SK-N-SH (cell line): Measurements from ENCODE around the gene KRTAP5-4. TPM values are rescaled to one million over a fixed set of nuclear protein-coding genes. Genes with fewer than 3 reads are reported as not detected.

Source experiments
- CTCF ChIA-PET: fragments of 300-600, 350-600 bp; formaldehyde crosslinking; extraction: SDS; loops from one replicate; lab custom pipeline; 2021; lab: Yijun Ruan, JAX
- POLR2A ChIA-PET: fragments of 350-600 bp; sonication (Branson Sonifier 250); formaldehyde crosslinking; extraction: SDS; loops from one replicate; lab custom pipeline; 2020; ENCODE audit warnings: antibody characterized with exemption, inconsistent platforms; lab: Yijun Ruan, JAX
- DNase-seq: peaks from one replicate; pipeline ENCODE4 v3.0.0; 2012
- H2AFZ ChIP-seq: fragments of 200-600 bp; sonication (generic); 2 replicates; pipeline ENCODE4 v1.8.1; 2016; ENCODE audit warnings: antibody characterized with exemption, mild to moderate bottlenecking, low read depth
- H3F3A ChIP-seq: fragments of 200-600 bp; sonication (generic); replicated peaks from 2 replicates; pipeline ENCODE3; 2016; ENCODE audit warnings: antibody characterized with exemption, mild to moderate bottlenecking; ENCODE audit not compliant: insufficient read depth
- H3K27ac ChIP-seq, 2 experiments: fragments of 200-500 bp in 1 of 2; fragments of 200-600 bp in 1 of 2; sonication (Bioruptor generic) in 1 of 2; sonication (generic), shearing (Covaris generic) in 1 of 2; 2 replicates each; pipeline versions ENCODE4 v1.5.1 to v1.6.1; 2014 to 2016; ENCODE audit warnings: low read depth in 2 of 2, inconsistent platforms in 1 of 2, low read length in 1 of 2, mild to moderate bottlenecking in 1 of 2, mixed read lengths in 1 of 2
- H3K27me3 ChIP-seq: fragments of 200-600 bp; sonication (generic), shearing (Covaris generic); 2 replicates; pipeline ENCODE4 v1.6.1; 2016; ENCODE audit warnings: mixed run types; ENCODE audit not compliant: insufficient read depth
- H3K36me3 ChIP-seq, 2 experiments: fragments of 200-500 bp in 1 of 2; fragments of 200-600 bp in 1 of 2; sonication (Bioruptor generic) in 1 of 2; sonication (generic) in 1 of 2; replicated peaks in 1 of 2; 2 replicates each; pipeline versions ENCODE3 to v1.5.1; 2014 to 2016; ENCODE audit warnings: low read length in 1 of 2, mild to moderate bottlenecking in 1 of 2; ENCODE audit not compliant: insufficient read depth in 2 of 2, control insufficient read depth in 1 of 2
- H3K4me1 ChIP-seq, 2 experiments: fragments of 200-500 bp in 1 of 2; fragments of 200-600 bp in 1 of 2; sonication (Bioruptor generic) in 1 of 2; sonication (generic), shearing (Covaris generic) in 1 of 2; 2 replicates each; pipeline versions ENCODE4 v1.5.1 to v1.6.1; 2014 to 2016; ENCODE audit warnings: low read depth in 1 of 2, low read length in 1 of 2, mixed run types in 1 of 2; ENCODE audit not compliant: insufficient read depth in 2 of 2, control insufficient read depth in 1 of 2
- H3K4me2 ChIP-seq: fragments of 200-600 bp; sonication (generic), shearing (Covaris generic); 2 replicates; pipeline ENCODE4 v1.6.1; 2017; ENCODE audit warnings: mixed run types
- H3K4me3 ChIP-seq, 2 experiments: fragments of 200-500 bp in 1 of 2; fragments of 200-600 bp in 1 of 2; sonication (Bioruptor generic) in 1 of 2; sonication (generic), shearing (Covaris generic) in 1 of 2; 2 replicates each; pipeline versions ENCODE4 v1.5.1 to v1.8.1; 2014 to 2016; ENCODE audit warnings: low read depth in 2 of 2, inconsistent platforms in 1 of 2, low read length in 1 of 2, mild to moderate bottlenecking in 1 of 2, mixed read lengths in 1 of 2, moderate library complexity in 1 of 2
- H3K79me2 ChIP-seq: fragments of 200-600 bp; sonication (generic); 2 replicates; pipeline ENCODE4 v1.8.1; 2017; ENCODE audit warnings: mild to moderate bottlenecking; ENCODE audit not compliant: insufficient read depth
- H3K9ac ChIP-seq: fragments of 200-600 bp; sonication (generic); 2 replicates; pipeline ENCODE4 v1.6.1; 2017; ENCODE audit warnings: mixed run types
- H3K9me2 ChIP-seq: fragments of 200-600 bp; sonication (generic); 2 replicates; pipeline ENCODE4 v1.6.1; 2017; ENCODE audit warnings: mixed run types
- H3K9me3 ChIP-seq: fragments of 200-600 bp; sonication (generic); 2 replicates; pipeline ENCODE4 v1.6.1; 2017; ENCODE audit warnings: mixed run types, mild to moderate bottlenecking, moderate library complexity
- H4K20me1 ChIP-seq: fragments of 200-600 bp; sonication (generic); 2 replicates; pipeline ENCODE4 v1.6.1; 2017; ENCODE audit warnings: mild to moderate bottlenecking, mixed run types; ENCODE audit not compliant: insufficient read depth
- FOSL2 ChIP-seq: IDR thresholded peaks from 2 replicates; pipeline ENCODE4 v1.4.0; 2012; ENCODE audit warnings: low read depth, mild to moderate bottlenecking, moderate library complexity, borderline replicate concordance
- FOXM1 ChIP-seq: IDR thresholded peaks from 2 replicates; pipeline ENCODE4 v1.4.0; 2012; ENCODE audit warnings: low read depth, mild to moderate bottlenecking
- JUND ChIP-seq: IDR thresholded peaks from 2 replicates; pipeline ENCODE4 v1.4.0; 2012
- MAX ChIP-seq: IDR thresholded peaks from 2 replicates; pipeline ENCODE4 v1.4.0; 2012; ENCODE audit warnings: low read depth
- NFIC ChIP-seq: IDR thresholded peaks from 2 replicates; pipeline ENCODE4 v1.4.0; 2012; ENCODE audit warnings: borderline replicate concordance
- POLR2AphosphoS5 ChIP-seq: IDR thresholded peaks from 2 replicates; pipeline ENCODE4 v1.6.1; 2012; ENCODE audit warnings: low read depth, low read length
- RCOR1 ChIP-seq: fragments of 150-350 bp; IDR thresholded peaks from 2 replicates; pipeline ENCODE4 v1.6.1; 2017; ENCODE audit warnings: antibody characterized with exemption, low read length
- RFX5 ChIP-seq: IDR thresholded peaks from 2 replicates; pipeline ENCODE4 v1.6.1; 2012; ENCODE audit warnings: mild to moderate bottlenecking, improper control_type of control experiment, low read length
- TAF1 ChIP-seq: IDR thresholded peaks from 2 replicates; pipeline ENCODE4 v1.6.1; 2012; ENCODE audit warnings: low read depth, mild to moderate bottlenecking, low read length, moderate library complexity, borderline replicate concordance
- USF1 ChIP-seq: IDR thresholded peaks from 2 replicates; pipeline ENCODE4 v1.4.0; 2012; ENCODE audit warnings: low read depth, borderline replicate concordance
- ZBTB33 ChIP-seq: IDR thresholded peaks from 2 replicates; pipeline ENCODE4 v1.4.0; 2012; ENCODE audit warnings: low read depth, borderline replicate concordance
- WGBS: methylation state at CpG from one replicate; pipeline ENCODE4 v1.1.6; 2017; ENCODE audit warnings: low lambda C conversion rate; 5-methylcytosine and 5-hydroxymethylcytosine counted together
- polyA plus RNA-seq, 3 experiments: library from polyadenylated mRNA; depleted of rRNA; stranded (reverse); fragments of >200 nt; gene quantifications; 2 replicates each; pipeline ENCODE4 v1.2.3, GENCODE V29; 2012

KRTAP5-4 gene
- not detected in 2 replicates for polyA plus RNA-seq (2012; rRNA removed)
- not detected in 2 replicates for polyA plus RNA-seq (2012; cell fraction: cytosol; rRNA removed)
- not detected in 2 replicates for polyA plus RNA-seq (2012; cell fraction: nucleus; rRNA removed)

- ChIA-PET CTCF (interaction anchor here (1.1 to 2.6 kb wide), 2 partner anchors 9 to 27 kb away, joined by 4 to 8 read pairs; no protein-coding TSS in a partner anchor), POLR2A (no interaction called here)
- Histone ChIP-seq H3K9me3 (no peaks in the 10 kb centered on the region), H3K27me3 (no peaks in the 10 kb centered on the region), H4K20me1 (no peaks in the 10 kb centered on the region), H3K4me2 (no peak within 1 kb of the TSS), H3F3A (no peaks in the 10 kb centered on the region), H3K4me3 (no peak within 1 kb of the TSS), H3K79me2 (no peaks in the 10 kb centered on the region), H3K4me1 (no peaks in the 10 kb centered on the region; a peak in 1 of 4 replicates), H2AFZ (no peak within 1 kb of the TSS), H3K27ac (no peak within 1 kb of the TSS), H3K9ac (no peak within 1 kb of the TSS), H3K36me3 (no peaks in the 10 kb centered on the region), H3K9me2 (no peaks in the 10 kb centered on the region)
- 9% methylated on average over 1 of the region's 1 CpG for WGBS
- DNase-seq, result no peak
- TF ChIP-seq RFX5 (no peak), TAF1 (no peak), FOSL2 (no peak), MAX (no peak), FOXM1 (no peak), POLR2AphosphoS5 (no peak), JUND (no peak)
Measured at GRCh38 chr11:1622086-1622485, at the start of gene KRTAP5-4. KRTAP5-4 (minus strand) TSS chr11:1622138; CDS start chr11:1622093, 45 bp downstream.

GRCh38 chr11:1671658-1672057 lies 49.7 kb upstream of the KRTAP5-4 start:
- no peak overlapping the region for H3K27ac ChIP-seq
- no peaks in the 10 kb centered on the region for H3K9me3 ChIP-seq
- H3K27me3 ChIP-seq, result no peaks in the 10 kb centered on the region; the same call in 1 of the 2 replicates
- no peaks in the 10 kb centered on the region for H4K20me1 ChIP-seq
- no peak overlapping the region for H3K9ac ChIP-seq
- H3K4me3 ChIP-seq, result no peak overlapping the region
- H3K9me2 ChIP-seq, result no peaks in the 10 kb centered on the region
- no peaks in the 10 kb centered on the region for H3K36me3 ChIP-seq
- H3K4me1 ChIP-seq, result no peaks in the 10 kb centered on the region; a peak in 1 of 4 replicates
- WGBS, result 66% methylated on average over 11 of the region's 11 CpGs
- no peak for DNase-seq
- H2AFZ ChIP-seq, result no peak overlapping the region
- no peaks in the 10 kb centered on the region for H3F3A ChIP-seq
- H3K4me2 ChIP-seq, result no peak overlapping the region
- no peaks in the 10 kb centered on the region for H3K79me2 ChIP-seq
- POLR2A ChIA-PET, result no interaction called here
- TF ChIP-seq ZBTB33 (no peak), RCOR1 (no peak), USF1 (no peak), NFIC (no peak)
- CTCF ChIA-PET, result interaction anchor here (5.2 to 14.1 kb wide), 2 partner anchors 18 to 22 kb away, joined by 28 to 101 read pairs; no protein-coding TSS in a partner anchor
